Large intestine (tissue), 3 donors: ENCODE results near the gene KIF17. TPM values are rescaled to one million over a fixed set of nuclear protein-coding genes. Genes with fewer than 3 reads are reported as not detected.

ENCODE experiments used
- DNase-seq, 2 donors: peaks; one replicate each; pipeline versions ENCODE4 v3.0.0 to v3.0.0-alpha.2; 2013
- H3K27ac ChIP-seq: one replicate; pipeline ENCODE4 v1.5.1; 2013; ENCODE audit warnings: low read length
- H3K27me3 ChIP-seq: 2 replicates; pipeline ENCODE4 v1.6.1; 2013; ENCODE audit warnings: low read length; ENCODE audit not compliant: control insufficient read depth, insufficient read depth
- H3K36me3 ChIP-seq: 2 replicates; pipeline ENCODE4 v1.6.1; 2013; ENCODE audit warnings: low read length; ENCODE audit not compliant: control insufficient read depth, insufficient read depth
- H3K4me1 ChIP-seq: one replicate; pipeline ENCODE4 v1.6.1; 2013; ENCODE audit warnings: low read length; ENCODE audit not compliant: control insufficient read depth, insufficient read depth
- H3K4me3 ChIP-seq: one replicate; pipeline ENCODE4 v1.5.1; 2013; ENCODE audit warnings: low read length
- H3K9me3 ChIP-seq: one replicate; pipeline ENCODE4 v1.6.1; 2013; ENCODE audit warnings: mild to moderate bottlenecking, low read depth, low read length, moderate library complexity; ENCODE audit not compliant: control insufficient read depth
- WGBS: methylation state at CpG from one replicate; pipeline ENCODE4 v1.1.5; 2013; ENCODE audit warnings: low lambda C conversion rate; ENCODE audit not compliant: insufficient coverage; 5-methylcytosine and 5-hydroxymethylcytosine counted together
- polyA plus RNA-seq: library from polyadenylated mRNA; unstranded; fragments of 120-200 nt; gene quantifications from one replicate; pipeline ENCODE4 v1.2.1, GENCODE V29; 2013

KIF17 gene
- polyA plus RNA-seq, 1 donor: 1.2 TPM

DNA sequence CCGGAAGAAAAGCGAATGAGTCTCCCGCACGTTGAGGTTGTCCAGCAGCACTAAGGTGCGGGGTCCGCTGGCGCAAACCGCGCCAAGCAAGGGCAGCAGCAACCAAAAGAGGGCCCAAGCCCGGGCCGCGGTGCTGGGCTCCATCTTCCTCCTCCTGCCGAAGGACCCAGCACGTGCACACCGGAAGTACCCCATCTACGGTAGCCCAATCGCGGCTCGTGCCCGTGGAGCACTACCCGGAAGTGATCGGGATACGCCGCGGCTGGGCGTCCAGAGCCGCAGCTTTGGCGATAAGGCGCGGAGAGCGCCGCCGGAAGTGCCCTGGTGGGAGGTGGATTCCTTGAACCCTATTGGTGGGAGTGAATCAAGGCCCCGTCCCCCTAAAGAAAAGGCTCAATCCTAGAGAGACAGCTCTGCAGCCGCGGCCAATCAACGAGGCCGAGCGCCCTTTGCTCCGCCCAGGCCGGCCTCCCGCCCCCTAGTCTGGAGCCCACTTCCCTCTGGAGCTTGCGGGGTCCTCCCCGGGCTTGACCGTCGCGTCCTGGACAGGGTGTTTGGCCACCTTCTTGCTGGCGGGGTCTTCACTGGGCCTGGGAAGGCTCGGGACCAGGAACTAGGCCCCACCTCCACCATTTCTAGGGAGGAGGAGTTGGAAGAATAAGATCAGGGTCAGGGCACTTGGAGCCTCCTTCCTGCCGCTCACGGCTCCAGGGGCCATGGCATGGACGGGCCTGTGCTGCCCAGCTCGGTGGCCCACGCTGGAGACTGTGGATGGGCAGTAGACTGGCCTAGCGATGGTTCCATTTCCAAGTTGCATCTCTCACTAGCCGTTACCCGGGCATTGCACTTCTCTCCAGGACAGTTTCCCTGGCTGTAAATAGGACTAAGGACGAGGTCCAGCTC, 56.3 kb downstream of the KIF17 start, which contains the start of gene DDOST:
Gene DDOST (minus strand): TSS at position 163 of the 903 bp plus-strand sequence. CDS start 19 bp downstream, at position 144.
- peak within 1 kb of the TSS; percentile 98 for H3K4me3 ChIP-seq
- H3K27ac ChIP-seq: peak within 1 kb of the TSS; percentile 53
- peaks cover 5% of the 10 kb centered on the region for H3K9me3 ChIP-seq
- peaks cover 23% of the 10 kb centered on the region for H3K36me3 ChIP-seq
- no peaks in the 10 kb centered on the region for H3K27me3 ChIP-seq
- peak; percentile 96 to 98 for DNase-seq
- WGBS: no CpG with 5 or more reads among the region's 58 CpGs
- H3K4me1 ChIP-seq: peaks cover 13% of the 10 kb centered on the region

DNA sequence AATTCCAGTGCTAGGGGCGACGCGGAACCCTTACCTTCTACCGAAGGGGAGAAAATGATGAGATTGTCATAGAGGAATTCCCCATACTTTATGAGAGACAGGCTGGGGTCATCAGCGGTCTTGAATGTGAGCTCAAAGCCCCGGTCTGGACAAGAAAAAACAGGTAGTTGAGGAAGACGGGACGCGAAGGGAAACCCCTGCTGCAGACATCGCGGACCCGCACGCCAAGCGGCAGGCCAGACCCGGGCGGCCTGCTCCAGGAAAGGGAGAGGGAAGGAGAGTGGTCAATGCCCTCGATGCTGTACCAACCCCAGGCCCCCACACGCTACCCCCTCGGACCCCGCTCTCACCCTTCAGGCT, 57.0 kb downstream of the KIF17 start:
- H3K9me3 ChIP-seq: peaks cover 5% of the 10 kb centered on the region
- WGBS: no CpG with 5 or more reads among the region's 20 CpGs
- H3K27ac ChIP-seq: peak overlapping the region; percentile 39
- peaks cover 13% of the 10 kb centered on the region for H3K4me1 ChIP-seq
- H3K36me3 ChIP-seq: peaks cover 30% of the 10 kb centered on the region
- H3K4me3 ChIP-seq: peak overlapping the region; percentile 98
- no peaks in the 10 kb centered on the region for H3K27me3 ChIP-seq
- DNase-seq: peak in 1 of 2 donors; percentile 31

GRCh38 chr1:20660363-20660762, 57.4 kb downstream of the KIF17 start:
- no peak for DNase-seq
- Histone ChIP-seq H3K27ac (no peak overlapping the region), H3K27me3 (no peaks in the 10 kb centered on the region), H3K9me3 (peaks cover 5% of the 10 kb centered on the region), H3K4me3 (peak overlapping the region; percentile 98), H3K36me3 (peaks cover 34% of the 10 kb centered on the region), H3K4me1 (peaks cover 13% of the 10 kb centered on the region)
- WGBS: no CpG with 5 or more reads among the region's 3 CpGs

DNA sequence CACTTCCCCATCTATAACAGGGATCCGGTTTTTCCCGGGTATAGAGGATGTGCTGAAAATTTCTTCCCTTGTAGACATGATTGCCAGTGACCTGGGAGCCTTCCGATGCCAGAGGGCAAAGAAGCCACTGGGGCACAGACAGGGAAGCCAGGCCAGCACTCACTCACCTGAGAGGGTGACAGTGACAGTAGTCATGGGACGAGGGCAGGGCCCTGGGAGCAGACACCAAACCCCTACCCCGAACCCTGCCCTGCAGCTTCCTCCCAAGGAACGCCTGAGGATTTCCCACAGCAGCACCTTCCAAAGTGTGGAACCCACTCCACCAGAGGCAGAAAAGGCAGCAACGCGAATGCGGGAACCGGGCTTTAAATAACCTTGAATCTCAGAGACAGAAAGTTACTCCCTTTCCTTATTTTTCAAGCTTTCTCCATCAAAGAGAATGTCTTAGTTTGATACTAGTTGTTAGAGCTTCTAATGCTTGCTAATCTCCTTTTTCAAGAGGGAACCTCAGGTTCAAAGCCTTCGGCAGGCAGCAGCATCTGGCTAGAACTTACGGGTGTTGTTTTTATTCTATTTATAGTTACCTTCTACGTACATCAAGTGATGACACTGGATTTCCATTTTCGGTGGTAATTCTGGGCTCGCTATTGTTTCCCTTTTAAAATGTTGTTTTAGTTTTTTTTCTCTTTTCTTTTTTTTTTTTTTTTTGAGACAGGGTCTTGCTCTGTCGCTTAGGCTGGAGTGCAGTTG, 59.5 kb downstream of the KIF17 start:
- Histone ChIP-seq H3K4me1 (peaks cover 13% of the 10 kb centered on the region), H3K36me3 (peaks cover 51% of the 10 kb centered on the region), H3K9me3 (peaks cover 5% of the 10 kb centered on the region), H3K27ac (no peak overlapping the region), H3K4me3 (no peak overlapping the region), H3K27me3 (no peaks in the 10 kb centered on the region)
- 100% methylated on average over 1 of the region's 16 CpGs for WGBS
- DNase-seq: no peak

DNA sequence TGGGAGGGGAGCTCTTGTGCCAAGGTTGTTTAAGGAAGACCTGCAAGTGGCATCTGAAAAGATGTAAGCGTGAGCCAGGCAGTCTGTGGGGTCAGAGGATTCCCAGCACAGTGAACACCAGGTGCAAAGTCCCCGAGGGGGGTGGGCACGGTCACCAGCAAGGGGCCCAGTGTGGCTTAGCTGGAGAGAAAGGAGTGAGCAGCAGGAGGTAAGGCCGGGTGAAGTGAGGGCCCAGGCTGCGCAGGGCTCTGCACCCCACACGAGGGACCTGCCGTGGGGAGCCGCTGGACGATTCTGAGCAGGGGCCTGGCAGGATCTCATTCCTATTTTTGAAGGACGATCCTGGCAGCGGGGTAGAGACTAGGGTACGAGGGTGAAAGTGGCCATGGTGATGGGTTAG, 60.8 kb downstream of the KIF17 start:
- Histone ChIP-seq H3K4me1 (peaks cover 7% of the 10 kb centered on the region), H3K36me3 (peaks cover 64% of the 10 kb centered on the region), H3K27me3 (no peaks in the 10 kb centered on the region), H3K27ac (no peak overlapping the region), H3K4me3 (no peak overlapping the region), H3K9me3 (peaks cover 5% of the 10 kb centered on the region)
- WGBS: no CpG with 5 or more reads among the region's 12 CpGs
- DNase-seq: no peak

GRCh38 chr1:20654104-20654690, 63.6 kb downstream of the KIF17 start:
- Histone ChIP-seq H3K27me3 (no peaks in the 10 kb centered on the region), H3K9me3 (no peaks in the 10 kb centered on the region), H3K4me3 (no peak overlapping the region), H3K4me1 (no peaks in the 10 kb centered on the region), H3K27ac (no peak overlapping the region), H3K36me3 (peaks cover 82% of the 10 kb centered on the region)
- no peak for DNase-seq
- no CpG with 5 or more reads among the region's 20 CpGs for WGBS

- Histone ChIP-seq H3K27ac (no peak overlapping the region), H3K36me3 (peaks cover 86% of the 10 kb centered on the region)
- WGBS: no CpG with 5 or more reads among the region's 15 CpGs
These were observed 65.5 kb downstream of the KIF17 start for GRCh38 chr1:20652300-20652699.

GRCh38 chr1:20648946-20649345, 68.9 kb downstream of the KIF17 start:
- Histone ChIP-seq H3K9me3 (no peaks in the 10 kb centered on the region), H3K4me3 (no peak overlapping the region), H3K27ac (no peak overlapping the region), H3K27me3 (no peaks in the 10 kb centered on the region), H3K4me1 (no peaks in the 10 kb centered on the region), H3K36me3 (peaks cover 77% of the 10 kb centered on the region)
- whole genome bisulfite sequencing: no CpG with 5 or more reads among the region's 15 CpGs
- no peak for DNase-seq

More at GRCh38 chr1:20652300-20652699, 65.5 kb downstream of the KIF17 start:
- DNase-seq: no peak
- H3K4me3 ChIP-seq: no peak overlapping the region
- H3K4me1 ChIP-seq: no peaks in the 10 kb centered on the region
- no peaks in the 10 kb centered on the region for H3K27me3 ChIP-seq
- H3K9me3 ChIP-seq: no peaks in the 10 kb centered on the region

- Histone ChIP-seq H3K27me3 (no peaks in the 10 kb centered on the region), H3K36me3 (peaks cover 75% of the 10 kb centered on the region), H3K4me3 (no peak overlapping the region), H3K9me3 (no peaks in the 10 kb centered on the region), H3K27ac (no peak overlapping the region), H3K4me1 (no peaks in the 10 kb centered on the region)
- no CpG with 5 or more reads among the region's 13 CpGs for whole genome bisulfite sequencing
- DNase-seq: no peak
These were observed 69.4 kb downstream of the KIF17 start for GRCh38 chr1:20648438-20648837.

DNA sequence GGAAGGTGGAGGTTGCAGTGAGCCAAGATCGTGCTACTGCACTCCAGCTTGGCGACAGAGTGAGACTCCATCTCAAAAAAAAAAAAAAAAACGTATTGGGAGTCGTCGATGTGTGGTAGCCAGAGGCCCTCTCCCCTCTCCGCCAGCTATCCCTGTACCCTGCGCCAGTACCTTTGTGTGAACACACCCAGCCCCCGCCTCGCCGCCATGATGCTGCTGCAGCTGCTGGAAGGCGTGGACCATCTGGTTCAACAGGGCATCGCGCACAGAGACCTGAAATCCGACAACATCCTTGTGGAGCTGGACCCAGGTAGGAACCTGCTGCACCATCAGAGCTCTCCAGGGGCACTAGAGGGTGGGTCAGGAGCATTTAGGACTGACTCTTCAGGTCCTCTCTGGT, 72.4 kb downstream of the KIF17 start:
- Histone ChIP-seq H3K27me3 (no peaks in the 10 kb centered on the region), H3K4me3 (no peak overlapping the region), H3K27ac (no peak overlapping the region), H3K9me3 (no peaks in the 10 kb centered on the region), H3K4me1 (no peaks in the 10 kb centered on the region), H3K36me3 (peaks cover 76% of the 10 kb centered on the region)
- no CpG with 5 or more reads among the region's 14 CpGs for WGBS
- DNase-seq: no peak
